Stomach (tissue), 4 donors: ENCODE measurements around the gene SCFD2.

Experiments
- POLR2A ChIP-seq, 4 donors: fragments of 450-650 bp; IDR thresholded peaks; one replicate each; pipeline ENCODE4 v1.6.1; 2016; ENCODE audit warnings: antibody characterized with exemption in 4 of 4, control low read depth in 2 of 4, mild to moderate bottlenecking in 1 of 4, moderate library complexity in 1 of 4
- POLR2AphosphoS5 ChIP-seq, 3 donors: sonication (generic); formaldehyde crosslinking; IDR thresholded peaks; one replicate each; pipeline ENCODE4 v1.6.1; 2016; ENCODE audit warnings: antibody characterized with exemption in 3 of 3
- TF ChIP-seq, protein P1 (sequence below), 7 experiments: fragments of 450-650 bp in 4 of 7; fragments of 200-600 bp in 3 of 7; sonication (generic) in 3 of 7; IDR thresholded peaks; one replicate each; pipeline ENCODE4 v1.5.1; 2016 to 2019; ENCODE audit warnings: antibody characterized with exemption in 7 of 7, control low read depth in 2 of 7, mild to moderate bottlenecking in 1 of 7

- TF ChIP-seq POLR2A (IDR thresholded peaks at IDR 0.05) (no peak), POLR2AphosphoS5 (IDR thresholded peaks at IDR 0.05) (no peak)
- TF ChIP-seq, protein P1, sequence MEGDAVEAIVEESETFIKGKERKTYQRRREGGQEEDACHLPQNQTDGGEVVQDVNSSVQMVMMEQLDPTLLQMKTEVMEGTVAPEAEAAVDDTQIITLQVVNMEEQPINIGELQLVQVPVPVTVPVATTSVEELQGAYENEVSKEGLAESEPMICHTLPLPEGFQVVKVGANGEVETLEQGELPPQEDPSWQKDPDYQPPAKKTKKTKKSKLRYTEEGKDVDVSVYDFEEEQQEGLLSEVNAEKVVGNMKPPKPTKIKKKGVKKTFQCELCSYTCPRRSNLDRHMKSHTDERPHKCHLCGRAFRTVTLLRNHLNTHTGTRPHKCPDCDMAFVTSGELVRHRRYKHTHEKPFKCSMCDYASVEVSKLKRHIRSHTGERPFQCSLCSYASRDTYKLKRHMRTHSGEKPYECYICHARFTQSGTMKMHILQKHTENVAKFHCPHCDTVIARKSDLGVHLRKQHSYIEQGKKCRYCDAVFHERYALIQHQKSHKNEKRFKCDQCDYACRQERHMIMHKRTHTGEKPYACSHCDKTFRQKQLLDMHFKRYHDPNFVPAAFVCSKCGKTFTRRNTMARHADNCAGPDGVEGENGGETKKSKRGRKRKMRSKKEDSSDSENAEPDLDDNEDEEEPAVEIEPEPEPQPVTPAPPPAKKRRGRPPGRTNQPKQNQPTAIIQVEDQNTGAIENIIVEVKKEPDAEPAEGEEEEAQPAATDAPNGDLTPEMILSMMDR (IDR thresholded peaks at IDR 0.05): no peak
Measured at GRCh38 chr4:52823702-52824092, 542.2 kb downstream of the SCFD2 start.
